ENCODE data around the gene BNIP5.

Gene BNIP5

GRCh38 chr6:36267731-36268477, 68.8 kb downstream of the BNIP5 start:
- DNase-seq (ENCODE audit: low read depth, low spot score): no peak

- no peak for DNase-seq (ENCODE audit: low read depth, low spot score)
Measured at GRCh38 chr6:36266913-36267644, 69.6 kb downstream of the BNIP5 start.
